HG02852 (cell line): ENCODE measurements around the gene SOBP.

Source experiments
- ATAC-seq: cut with Tn5 transposase; IDR thresholded peaks from one replicate; pipeline ENCODE4 v1.9.1; 2021; ENCODE audit warnings: mild to moderate bottlenecking, moderate library complexity; ENCODE audit not compliant: unreplicated experiment

Gene SOBP

DNA sequence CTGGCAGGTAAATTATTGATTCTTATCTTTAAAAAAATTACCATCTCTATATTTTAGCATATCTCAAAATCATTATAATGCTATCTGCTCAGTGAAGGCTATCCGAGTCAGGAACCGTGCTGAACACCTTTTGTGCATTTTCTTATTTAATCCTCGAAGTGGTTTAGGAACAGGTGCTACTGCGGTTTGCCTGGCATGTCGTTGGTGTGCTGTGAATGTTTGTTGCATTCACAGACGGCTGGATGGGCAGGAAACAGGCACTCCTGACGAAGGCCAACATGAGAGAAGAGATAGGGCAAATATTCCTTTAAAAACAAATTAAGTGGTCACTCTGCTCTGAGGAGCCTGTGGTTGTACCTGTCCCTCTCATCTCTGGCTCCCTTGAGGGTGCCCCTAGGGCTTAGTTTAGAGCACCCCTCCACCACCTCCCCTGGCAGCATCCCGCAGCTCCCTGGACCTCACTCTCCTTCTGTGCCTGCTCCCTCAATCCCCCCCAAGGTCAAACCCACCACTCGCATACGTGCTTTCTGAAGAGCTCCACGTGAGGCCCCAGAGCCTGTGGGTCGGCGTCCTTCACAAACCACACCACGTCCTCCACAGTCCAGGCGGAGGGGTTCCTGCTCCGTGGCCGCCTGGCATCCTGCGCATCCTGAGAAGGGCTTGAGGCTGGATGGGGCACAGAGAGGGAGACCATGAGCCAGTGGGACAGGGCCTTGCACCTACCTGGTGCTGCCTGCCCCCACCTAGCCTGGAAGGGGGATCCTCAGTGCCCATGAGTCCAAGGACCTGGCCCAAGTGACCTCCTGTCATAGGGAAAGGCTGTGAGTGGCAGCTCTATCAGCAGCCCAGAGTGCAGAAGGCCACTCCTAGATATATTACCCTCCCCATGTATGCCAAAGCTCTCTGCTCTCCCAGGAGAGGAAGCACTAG is 217.7 kb downstream of the SOBP start:
- no peak for ATAC-seq

- ATAC-seq = no peak
Observed at GRCh38 chr6:107708435-107708834, 218.5 kb downstream of the SOBP start.

DNA sequence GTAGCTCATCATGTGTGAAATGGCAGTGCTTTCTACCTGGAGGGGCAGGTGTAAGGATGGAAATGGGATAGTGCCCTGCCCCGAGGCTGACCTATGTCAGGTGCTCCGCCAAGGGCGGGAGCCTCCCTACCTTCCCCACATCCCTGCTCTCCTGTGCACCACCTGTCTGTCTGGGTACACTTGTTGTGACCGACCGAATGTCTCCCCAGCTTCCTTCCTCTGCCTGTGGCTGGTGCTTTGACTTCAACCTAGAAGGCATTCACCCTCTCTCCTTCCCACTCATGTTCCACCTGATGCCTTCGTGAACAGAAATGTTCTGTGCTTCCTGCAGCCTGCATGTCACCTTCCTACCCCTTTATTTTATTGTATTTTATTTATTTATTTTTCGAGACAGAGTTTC is 219.4 kb downstream of the SOBP start:
- no peak for ATAC-seq
